GM12865 (cell line): ENCODE measurements around the gene ERC2.

ENCODE experiments used
- DNase-seq: peaks from one replicate; pipeline ENCODE4 v3.0.0; 2010; ENCODE audit warnings: low read depth
- H3K4me3 ChIP-seq: 2 replicates; pipeline ENCODE4 v1.5.1; 2011; ENCODE audit warnings: mild to moderate bottlenecking, low read depth, low read length, control low read depth
- CTCF ChIP-seq: IDR thresholded peaks from 2 replicates; pipeline ENCODE4 v1.5.1; 2011; ENCODE audit warnings: low read length, control low read depth, low read depth, inconsistent platforms; ENCODE audit not compliant: insufficient read depth; ENCODE audit errors: missing control alignments

ERC2 gene

DNA sequence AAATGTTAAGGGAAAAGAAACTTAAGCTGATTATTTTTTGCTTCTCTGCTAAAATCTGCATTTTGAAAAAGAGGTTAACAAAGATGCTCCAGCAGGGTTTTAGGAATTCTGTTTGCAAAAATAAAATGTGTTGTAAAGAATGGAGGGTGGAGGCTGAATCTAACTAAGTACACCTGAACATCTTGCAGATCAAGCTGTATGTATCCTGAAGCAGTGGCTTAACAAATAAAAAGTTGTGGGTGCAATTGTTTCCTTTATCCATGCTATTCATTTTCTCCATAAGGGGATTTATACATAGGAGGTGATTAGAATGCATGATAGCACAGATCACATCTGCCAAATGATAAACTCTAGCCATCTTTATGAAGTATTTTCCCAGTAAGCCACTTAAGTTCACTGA is 466.3 kb downstream of the ERC2 start:
- DNase-seq, result no peak
- TF ChIP-seq CTCF, result no peak
- H3K4me3 ChIP-seq, result no peak overlapping the region

DNA sequence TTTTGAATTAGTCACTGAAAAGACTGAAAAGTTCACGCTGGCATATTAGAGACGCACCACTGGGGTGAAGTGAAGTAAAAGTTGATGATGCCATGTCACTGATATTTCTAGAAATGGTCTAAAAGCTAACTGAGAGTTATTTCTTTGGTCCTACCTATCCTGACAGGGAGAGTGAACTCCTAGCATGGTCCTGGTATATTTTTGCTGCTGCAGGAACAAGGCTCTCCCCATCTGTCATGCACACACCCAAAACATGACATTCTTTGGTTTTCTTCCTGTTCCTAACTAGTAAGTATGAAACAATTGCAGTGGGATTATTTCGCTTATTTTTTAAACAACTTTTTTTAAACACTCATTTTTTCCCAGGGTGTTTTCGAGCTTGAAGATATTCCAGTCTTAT is 466.7 kb downstream of the ERC2 start:
- no peak for TF ChIP-seq CTCF
- H3K4me3 ChIP-seq, result no peak overlapping the region
- DNase-seq, result no peak

GRCh38 chr3:55989366-55989765 is 478.9 kb downstream of the ERC2 start:
- no peak for DNase-seq
- TF ChIP-seq CTCF, result no peak
- no peak overlapping the region for H3K4me3 ChIP-seq

DNA sequence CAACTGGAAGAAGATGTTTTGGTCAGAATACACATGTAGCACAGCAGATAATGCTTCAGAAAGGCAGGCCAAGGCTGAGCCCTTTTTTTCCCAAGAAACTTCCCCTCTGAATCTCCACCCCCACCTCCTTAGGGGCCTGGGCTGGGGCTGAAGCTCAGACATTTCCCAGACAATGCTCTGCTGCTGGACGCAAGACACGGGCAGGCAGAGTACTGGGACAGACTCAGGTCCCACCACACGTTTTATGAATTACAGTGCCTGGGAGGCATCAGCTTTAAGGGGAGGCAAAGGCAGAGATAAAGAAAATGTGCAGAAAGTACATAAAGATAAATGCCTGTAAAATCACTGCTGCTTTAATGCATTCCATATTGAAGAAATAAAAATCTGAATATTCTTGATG is 479.4 kb downstream of the ERC2 start:
- no peak for DNase-seq
- no peak overlapping the region for H3K4me3 ChIP-seq
- TF ChIP-seq CTCF, result no peak

GRCh38 chr3:55984626-55985025 is 483.6 kb downstream of the ERC2 start:
- TF ChIP-seq CTCF, result no peak
- H3K4me3 ChIP-seq, result no peak overlapping the region
- DNase-seq, result no peak

DNA sequence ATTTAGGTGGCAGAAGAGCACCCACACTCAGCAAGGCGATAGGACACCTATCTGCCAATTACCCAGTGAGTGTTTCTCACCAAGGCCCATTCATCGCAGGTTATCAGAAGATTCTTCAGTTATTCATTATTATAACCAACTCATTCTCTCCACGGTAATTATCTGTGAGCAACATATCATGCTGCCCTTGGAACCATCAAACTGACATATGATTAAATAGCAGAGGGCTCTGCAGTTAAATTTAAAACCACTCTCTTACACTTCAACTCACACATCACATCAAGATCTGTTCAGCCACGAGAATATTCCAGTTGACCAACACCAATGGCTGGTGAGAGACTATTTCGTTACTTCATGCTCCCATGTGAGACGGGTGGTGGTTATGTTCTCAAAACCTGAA is 489.3 kb downstream of the ERC2 start:
- DNase-seq, result no peak
- H3K4me3 ChIP-seq, result no peak overlapping the region
- TF ChIP-seq CTCF, result no peak

- TF ChIP-seq CTCF, result no peak
- H3K4me3 ChIP-seq, result no peak overlapping the region
- DNase-seq, result no peak
Measured at GRCh38 chr3:55974421-55975165, 493.7 kb downstream of the ERC2 start.
